IPS-18c (cell line): ENCODE data around the gene SLC39A1.
"Not testable (repeated sequence)": the region's sequence is repeated elsewhere in the genome, so short reads cannot be mapped to it uniquely, and the experiment has no call there.

Experiments
- H3K4me3 ChIP-seq: 2 replicates; pipeline ENCODE4 v1.7.0; 2013; ENCODE audit warnings: low read depth, mild to moderate bottlenecking, low read length, moderate library complexity; ENCODE audit not compliant: insufficient read depth
- H3K9me3 ChIP-seq: one replicate; pipeline ENCODE4 v1.6.1; 2013; ENCODE audit warnings: mild to moderate bottlenecking, low read length, moderate library complexity; ENCODE audit not compliant: control insufficient read depth, insufficient read depth

SLC39A1 gene

GRCh38 chr1:153963030-153963849 is at the start of gene SLC39A1:
Gene SLC39A1, minus strand, starts transcription at chr1:153963537. Its CDS starts 822 bp downstream, at chr1:153962715.
- Histone ChIP-seq H3K4me3 (peak within 1 kb of the TSS; percentile 88), H3K9me3 (peaks cover 4% of the 10 kb centered on the region)

- not testable (repeated sequence) for H3K4me3 ChIP-seq
These were observed 49.2 kb upstream of the SLC39A1 start for GRCh38 chr1:154012543-154012942.

GRCh38 chr1:154012129-154012528 is 48.8 kb upstream of the SLC39A1 start:
- Histone ChIP-seq H3K9me3 (no peaks in the 10 kb centered on the region), H3K4me3 (no peak overlapping the region)

More at GRCh38 chr1:154012543-154012942, 49.2 kb upstream of the SLC39A1 start:
- not testable (repeated sequence) for H3K9me3 ChIP-seq

DNA sequence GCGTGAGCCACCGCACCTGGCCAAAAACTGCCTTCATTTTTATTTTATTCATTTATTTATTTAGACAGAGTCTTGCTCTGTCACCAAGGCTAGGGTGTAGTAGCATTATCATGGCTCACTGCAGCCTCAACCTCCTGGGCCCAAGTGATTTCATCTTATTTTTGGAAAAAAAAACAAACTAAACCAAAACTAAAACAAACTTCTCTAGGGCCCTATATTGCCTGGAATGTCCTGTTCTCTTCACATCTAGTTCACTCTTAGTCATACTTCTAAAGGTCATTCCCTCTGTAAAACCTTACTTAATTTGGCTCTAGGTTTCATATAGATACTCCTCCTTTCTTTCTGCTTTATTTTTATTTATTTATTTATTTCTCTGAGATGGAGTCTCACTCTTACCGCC is 42.8 kb upstream of the SLC39A1 start:
- no peak overlapping the region for H3K4me3 ChIP-seq
- no peaks in the 10 kb centered on the region for H3K9me3 ChIP-seq

DNA sequence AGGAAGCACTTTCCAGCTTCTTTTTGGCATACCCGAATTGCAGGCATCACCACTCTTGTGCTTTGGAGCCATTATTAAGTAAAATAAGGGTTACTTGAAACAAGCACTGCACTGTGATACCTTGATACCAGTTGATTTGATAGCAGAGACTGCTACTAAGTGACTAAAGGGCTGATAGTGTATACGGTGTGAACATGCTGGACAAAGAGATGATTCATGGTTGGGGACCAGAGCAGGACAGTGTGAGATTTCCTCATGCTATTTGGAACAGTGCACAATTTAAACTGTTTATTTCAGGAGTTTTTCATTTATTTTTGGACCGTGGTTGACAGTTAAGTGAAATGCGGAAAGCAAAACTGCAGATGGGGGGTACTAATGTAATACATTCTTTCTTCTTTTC is 37.1 kb upstream of the SLC39A1 start:
- no peaks in the 10 kb centered on the region for H3K9me3 ChIP-seq
- H3K4me3 ChIP-seq = no peak overlapping the region

DNA sequence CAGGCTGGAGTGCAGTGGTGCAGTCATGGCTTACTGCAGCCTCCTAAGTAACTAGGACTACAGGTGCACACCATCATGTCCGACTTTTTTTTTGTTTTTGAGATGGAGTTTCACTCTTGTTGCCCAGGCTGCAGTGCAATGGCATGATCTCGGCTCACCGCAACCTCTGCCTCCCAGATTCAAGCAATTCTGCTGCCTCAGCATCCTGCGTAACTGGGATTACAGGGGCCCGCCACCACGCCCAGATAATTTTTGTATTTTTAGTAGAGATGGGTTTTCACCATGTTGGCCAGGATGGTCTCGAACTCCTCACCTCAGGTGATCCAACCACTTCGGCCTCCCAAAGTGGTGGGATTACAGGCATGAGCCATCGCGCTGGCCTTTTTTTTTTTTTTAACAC is 33.5 kb upstream of the SLC39A1 start:
- not testable (repeated sequence) for H3K4me3 ChIP-seq, H3K9me3 ChIP-seq

DNA sequence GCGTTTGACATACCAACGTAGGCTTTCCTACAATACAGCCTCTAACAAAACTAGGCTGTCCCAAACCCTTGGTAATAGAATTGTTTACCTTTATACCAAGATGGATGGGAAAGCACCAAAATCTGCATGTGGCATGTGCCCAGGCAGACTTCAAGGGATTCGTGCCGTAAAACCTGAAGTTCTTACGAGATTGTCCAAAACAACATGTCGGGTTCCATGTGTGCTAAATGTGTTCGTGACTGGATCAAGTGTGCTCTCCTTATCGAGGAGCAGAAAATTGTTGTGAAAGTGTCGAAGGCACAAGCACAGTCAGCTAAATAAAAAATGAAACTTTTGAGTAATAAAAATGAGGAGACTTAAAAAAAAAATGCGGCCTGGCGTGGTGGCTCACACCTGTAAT is 32.3 kb upstream of the SLC39A1 start:
- Histone ChIP-seq H3K9me3 (peaks cover 2% of the 10 kb centered on the region), H3K4me3 (no peak overlapping the region)

DNA sequence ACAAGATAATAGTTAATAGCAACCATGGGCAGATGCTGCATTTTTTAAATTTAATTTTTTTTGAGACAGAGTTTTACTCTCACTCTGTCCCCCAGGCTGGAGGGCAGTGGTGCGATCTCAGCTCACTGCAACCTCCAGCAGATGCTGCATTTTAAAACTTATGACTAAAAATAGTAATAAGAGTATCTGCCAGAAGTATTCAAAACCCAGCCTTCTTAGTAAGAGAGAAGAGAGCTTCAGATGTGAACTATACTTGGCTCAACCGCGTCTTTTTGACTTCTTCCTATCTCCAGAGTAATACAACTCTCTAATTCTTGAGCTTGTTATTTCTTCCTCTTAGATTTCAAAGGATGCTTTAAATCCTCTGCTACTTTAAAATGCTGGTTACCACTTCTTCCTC is 31.9 kb upstream of the SLC39A1 start:
- peaks cover 2% of the 10 kb centered on the region for H3K9me3 ChIP-seq
- H3K4me3 ChIP-seq = no peak overlapping the region

DNA sequence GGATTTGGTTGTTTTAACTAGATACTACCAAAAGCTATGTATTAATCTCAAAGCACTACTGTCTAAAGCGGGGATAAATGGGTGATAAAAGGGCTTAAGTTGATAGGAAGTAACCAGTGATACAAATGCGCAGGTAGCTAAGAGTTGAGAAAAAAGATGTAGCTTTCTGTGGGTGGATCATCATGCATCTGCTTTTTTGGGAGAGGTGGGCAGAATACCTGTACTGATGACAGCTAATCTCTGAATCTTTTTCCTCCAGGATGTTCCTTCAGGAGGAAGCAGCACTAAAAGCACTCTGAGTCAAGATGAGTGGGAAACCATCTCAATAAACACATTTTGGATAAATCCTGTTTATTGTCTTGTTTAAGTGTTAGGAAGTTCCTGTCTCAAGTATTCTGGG is 28.5 kb upstream of the SLC39A1 start:
- peak overlapping the region; percentile 93; the same call in 1 of the 2 replicates for H3K4me3 ChIP-seq

GRCh38 chr1:153991151-153991630 is 27.9 kb upstream of the SLC39A1 start:
- Histone ChIP-seq H3K9me3 (peaks cover 2% of the 10 kb centered on the region), H3K4me3 (peak overlapping the region; percentile 93)

More for the DNA sequence above, 28.5 kb upstream of the SLC39A1 start:
- H3K9me3 ChIP-seq = peaks cover 2% of the 10 kb centered on the region

GRCh38 chr1:153990468-153991150 is 27.3 kb upstream of the SLC39A1 start, which contains the start of gene RPS27:
Gene RPS27, plus strand, starts transcription at chr1:153990762. Its CDS starts 35 bp downstream, at chr1:153990797.
- Histone ChIP-seq H3K4me3 (peak within 1 kb of the TSS; percentile 93), H3K9me3 (peaks cover 2% of the 10 kb centered on the region)

DNA sequence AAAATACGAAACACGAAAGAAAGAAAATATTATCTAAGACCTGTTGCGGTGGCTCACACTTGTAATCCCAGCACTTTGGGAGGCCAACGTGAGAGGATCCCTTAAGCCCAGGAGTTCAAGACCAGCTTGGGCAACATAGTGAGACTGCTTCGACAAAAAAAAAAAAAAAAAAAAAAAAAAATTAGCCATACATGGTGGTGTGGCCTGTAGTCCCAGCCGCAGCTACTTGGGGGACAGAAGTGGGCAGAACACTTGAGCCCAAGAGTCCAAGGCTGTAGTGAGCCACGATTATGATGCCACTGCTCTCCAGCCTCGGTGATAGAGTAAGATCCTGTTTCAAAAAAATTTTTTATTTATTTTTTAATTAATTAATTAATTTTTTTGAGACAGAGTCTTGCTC is 24.3 kb upstream of the SLC39A1 start:
- Histone ChIP-seq H3K9me3 (peaks cover under 1% of the 10 kb centered on the region), H3K4me3 (no peak overlapping the region)

DNA sequence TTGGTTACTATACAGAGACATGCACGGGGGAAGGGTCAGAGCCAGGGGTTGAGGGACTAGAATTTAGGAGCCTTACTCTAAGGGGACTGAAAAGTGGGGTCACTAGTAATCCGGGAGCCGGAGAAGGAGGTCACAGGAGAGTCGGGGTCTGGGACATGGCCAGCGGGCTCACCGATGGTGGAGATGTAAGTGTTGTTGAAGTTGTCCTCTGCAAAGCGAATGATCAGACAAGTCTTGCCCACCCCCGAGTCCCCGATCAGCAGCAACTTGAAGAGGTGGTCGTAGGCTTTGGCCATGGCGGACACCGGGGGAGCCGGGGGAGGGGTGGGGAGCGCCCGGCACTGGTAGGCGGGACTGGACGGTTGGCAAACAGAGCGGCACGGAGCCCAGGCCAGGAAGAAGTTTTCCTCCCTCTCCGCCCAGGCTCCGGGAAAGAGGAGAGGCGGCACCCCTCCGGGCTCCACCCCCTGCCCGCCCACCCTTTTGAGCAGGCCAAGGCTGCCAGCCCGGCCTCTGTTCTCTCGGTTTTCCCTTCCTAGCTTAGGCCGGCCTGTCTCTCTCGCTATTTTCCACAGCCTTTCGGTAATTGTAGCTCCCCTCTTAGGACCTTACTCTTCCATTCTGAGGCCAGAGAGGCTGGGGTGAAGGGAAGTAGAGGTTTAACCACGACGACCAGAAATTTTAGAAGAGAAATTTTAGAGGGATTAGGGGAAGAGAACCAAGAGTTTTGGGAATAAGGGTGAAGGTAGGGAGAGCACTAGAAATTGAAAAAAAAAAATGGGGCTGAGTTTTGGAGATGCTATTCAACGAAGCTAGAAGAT is 22.8 kb upstream of the SLC39A1 start, which contains the start of gene RAB13:
RAB13 (minus strand) TSS at position 399 of the 821 bp plus-strand sequence; CDS start at position 296, 103 bp downstream.
- H3K9me3 ChIP-seq = no peaks in the 10 kb centered on the region
- H3K4me3 ChIP-seq = peak within 1 kb of the TSS; percentile 68

- Histone ChIP-seq H3K4me3 (peak overlapping the region; percentile 68), H3K9me3 (no peaks in the 10 kb centered on the region)
These were observed 22.1 kb upstream of the SLC39A1 start for GRCh38 chr1:153985341-153985912.

DNA sequence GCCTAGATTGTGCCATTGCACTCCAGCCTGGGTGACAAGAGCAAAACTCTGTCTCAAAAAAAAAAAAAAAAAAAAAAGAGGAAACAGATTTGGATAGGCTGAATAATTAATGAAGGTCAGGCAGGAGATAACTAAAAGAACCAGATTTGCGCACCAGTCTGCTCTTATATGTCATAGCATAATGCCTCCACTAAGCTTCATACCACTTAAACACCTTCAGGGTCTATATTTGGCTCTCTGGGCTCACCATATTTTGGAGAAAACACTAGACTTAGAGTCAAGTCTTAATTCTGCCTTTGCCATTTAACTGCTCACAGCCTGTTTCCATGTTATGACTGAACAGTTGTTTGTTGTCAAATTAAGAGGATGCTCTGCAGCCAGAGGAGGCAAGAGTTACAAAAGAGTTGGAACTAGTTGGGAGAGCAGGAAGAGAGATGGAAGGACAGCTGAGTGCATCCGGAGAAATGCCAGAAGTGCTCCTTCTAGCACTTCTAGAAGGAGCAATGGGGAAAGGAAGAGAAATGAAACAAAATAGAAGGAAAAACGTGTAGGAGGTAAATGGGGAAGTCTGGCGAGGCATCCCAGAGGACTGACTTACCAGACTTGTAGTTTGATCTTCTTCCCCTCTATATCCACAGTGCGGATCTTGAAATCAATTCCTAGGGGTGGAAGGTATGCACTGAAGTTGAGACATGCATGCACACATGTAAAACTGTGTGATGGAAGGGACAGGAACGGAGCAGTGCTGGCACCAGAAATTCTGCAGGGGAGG is 21.0 kb upstream of the SLC39A1 start:
- Histone ChIP-seq H3K4me3 (no peak overlapping the region; the same call in 1 of the 2 replicates), H3K9me3 (no peaks in the 10 kb centered on the region)

- H3K4me3 ChIP-seq = not testable (repeated sequence)
These were observed 18.4 kb upstream of the SLC39A1 start for GRCh38 chr1:153981735-153982134.

More at GRCh38 chr1:153981735-153982134, 18.4 kb upstream of the SLC39A1 start:
- not testable (repeated sequence) for H3K9me3 ChIP-seq
